HepG2 (cell line): ENCODE data around the gene TET3. TPM values are rescaled to one million over a fixed set of nuclear protein-coding genes. Genes with fewer than 3 reads are reported as not detected.

Experiments
- HNRNPLL ChIP-seq: fragments of 200-400 bp; formaldehyde crosslinking; IDR thresholded peaks from 2 replicates; pipeline ENCODE4 v1.6.1; 2017; ENCODE audit warnings: mild to moderate bottlenecking, low read depth, low read length; ENCODE audit not compliant: poor library complexity, severe bottlenecking
- IKZF1 ChIP-seq: fragments of 450-650 bp; IDR thresholded peaks from 2 replicates; pipeline ENCODE4 v1.7.1; 2016
- SYNCRIP ChIP-seq: fragments of 200-400 bp; formaldehyde crosslinking; IDR thresholded peaks from 2 replicates; pipeline ENCODE4 v1.6.1; 2018; ENCODE audit warnings: mild to moderate bottlenecking, low read depth, low read length; ENCODE audit not compliant: insufficient read depth
- TCF12 ChIP-seq, 2 experiments: fragments of 450-650 bp in 1 of 2; sonication (generic) in 1 of 2; formaldehyde crosslinking in 1 of 2; IDR thresholded peaks; 2 replicates each; pipeline versions ENCODE4 v1.6.1 to v1.8.0; 2017 to 2022; ENCODE audit warnings: antibody characterized with exemption in 1 of 2, mild to moderate bottlenecking in 1 of 2, missing genetic modification reagents in 1 of 2, moderate library complexity in 1 of 2
- ZNF34 ChIP-seq: sonication (generic); formaldehyde crosslinking; IDR thresholded peaks from 2 replicates; pipeline ENCODE4 v1.4.0; 2020; ENCODE audit warnings: mild to moderate bottlenecking, missing genetic modification reagents, borderline replicate concordance
- polyA plus RNA-seq, 8 experiments: library from polyadenylated mRNA; depleted of rRNA in 3 of 8; stranded (reverse) in 7 of 8; unstranded in 1 of 8; fragments of >200 nt; fragmentation: Illumina TruSeq in 4 of 8; extraction: Trizol in 4 of 8; gene quantifications; 2 replicates each; pipeline versions ENCODE4 v1.2.1 to v1.2.3, GENCODE V29; 2011 to 2016; ENCODE audit warnings: low read depth in 4 of 8, missing spikeins in 1 of 8, mixed read lengths in 1 of 8; ENCODE audit not compliant: insufficient read depth in 1 of 8
- total RNA-seq, 5 experiments: library from RNA; depleted of rRNA; stranded (reverse); fragments of >200 nt; fragmentation: Illumina TruSeq; extraction: Trizol; gene quantifications; 2 replicates each; pipeline ENCODE4 v1.2.3, GENCODE V29; 2016; ENCODE audit warnings: low read depth in 1 of 5
- TF ChIP-seq, protein P1 (sequence below): sonication (generic); formaldehyde crosslinking; IDR thresholded peaks from 2 replicates; pipeline ENCODE4 v1.4.0; 2020; ENCODE audit warnings: missing genetic modification reagents, borderline replicate concordance
- TF ChIP-seq, protein P2 (sequence below): sonication (generic); formaldehyde crosslinking; IDR thresholded peaks from 2 replicates; pipeline ENCODE4 v1.4.0; 2020; ENCODE audit warnings: missing genetic modification reagents, borderline replicate concordance
- TF ChIP-seq, protein P3 (sequence below): sonication (generic); formaldehyde crosslinking; IDR thresholded peaks from 2 replicates; pipeline ENCODE4 v1.5.0; 2020; ENCODE audit warnings: mild to moderate bottlenecking, missing genetic modification reagents, borderline replicate concordance
- TF ChIP-seq, protein P4 (sequence below): IDR thresholded peaks from 2 replicates; pipeline ENCODE4 v1.4.0; 2020; ENCODE audit warnings: mild to moderate bottlenecking, missing genetic modification reagents

The TET3 gene
- total and polyA plus RNA-seq, 2 of the 13 experiments (the other 11 are each of a cell fraction or from before 2014, with no cell fraction given), result 4.3 to 6.8 TPM

DNA sequence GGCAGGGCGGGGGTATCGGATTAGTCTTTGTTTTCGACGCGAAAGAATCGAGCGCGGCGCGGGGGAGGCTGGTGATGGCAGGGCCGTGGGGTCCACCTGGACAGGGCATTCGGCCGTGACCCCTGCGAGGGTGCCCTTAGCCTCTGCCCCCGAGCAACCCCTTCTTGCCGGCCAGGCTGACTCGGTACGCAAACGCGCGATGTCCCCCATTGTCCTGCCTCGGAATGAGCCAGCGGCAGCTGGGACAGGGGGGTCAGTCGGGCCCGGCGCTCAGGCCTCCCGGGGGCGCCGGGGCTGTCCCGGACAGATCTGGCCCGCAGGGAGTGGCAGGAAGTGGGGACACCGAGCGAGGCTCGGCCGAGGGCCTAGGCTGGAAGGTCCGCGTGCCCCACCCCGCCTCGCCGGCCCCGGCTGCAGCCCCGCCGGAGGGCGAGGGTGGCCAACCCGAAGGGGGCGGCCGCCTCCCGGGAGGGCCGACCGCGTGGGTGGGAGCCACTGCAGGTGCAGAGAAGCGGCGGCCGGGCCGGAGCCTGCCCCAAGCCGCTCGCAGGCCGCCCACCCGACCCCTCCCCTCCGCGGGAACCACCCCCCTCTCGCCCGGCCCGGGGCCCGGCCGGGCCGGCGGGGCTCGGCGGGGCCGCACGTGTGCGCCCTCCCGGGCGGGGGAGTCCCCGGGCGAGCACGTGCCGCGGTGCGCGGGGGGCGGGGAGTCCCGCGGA, at the start of gene TET3 (continued):
- TF ChIP-seq HNRNPLL (peak; percentile 36), SYNCRIP (no peak), IKZF1 (no peak), ZNF34 (CRISPR knock-in tag) (peak; percentile 52; the same call in 1 of the 2 replicates), TCF12 (IDR thresholded peaks at IDR 0.05) (no peak), TCF12 (CRISPR knock-in tag; IDR thresholded peaks at IDR 0.05) (0 out of 2 replicates have a peak, but pooled peaks have one; percentile 18)
- TF ChIP-seq, protein P1, sequence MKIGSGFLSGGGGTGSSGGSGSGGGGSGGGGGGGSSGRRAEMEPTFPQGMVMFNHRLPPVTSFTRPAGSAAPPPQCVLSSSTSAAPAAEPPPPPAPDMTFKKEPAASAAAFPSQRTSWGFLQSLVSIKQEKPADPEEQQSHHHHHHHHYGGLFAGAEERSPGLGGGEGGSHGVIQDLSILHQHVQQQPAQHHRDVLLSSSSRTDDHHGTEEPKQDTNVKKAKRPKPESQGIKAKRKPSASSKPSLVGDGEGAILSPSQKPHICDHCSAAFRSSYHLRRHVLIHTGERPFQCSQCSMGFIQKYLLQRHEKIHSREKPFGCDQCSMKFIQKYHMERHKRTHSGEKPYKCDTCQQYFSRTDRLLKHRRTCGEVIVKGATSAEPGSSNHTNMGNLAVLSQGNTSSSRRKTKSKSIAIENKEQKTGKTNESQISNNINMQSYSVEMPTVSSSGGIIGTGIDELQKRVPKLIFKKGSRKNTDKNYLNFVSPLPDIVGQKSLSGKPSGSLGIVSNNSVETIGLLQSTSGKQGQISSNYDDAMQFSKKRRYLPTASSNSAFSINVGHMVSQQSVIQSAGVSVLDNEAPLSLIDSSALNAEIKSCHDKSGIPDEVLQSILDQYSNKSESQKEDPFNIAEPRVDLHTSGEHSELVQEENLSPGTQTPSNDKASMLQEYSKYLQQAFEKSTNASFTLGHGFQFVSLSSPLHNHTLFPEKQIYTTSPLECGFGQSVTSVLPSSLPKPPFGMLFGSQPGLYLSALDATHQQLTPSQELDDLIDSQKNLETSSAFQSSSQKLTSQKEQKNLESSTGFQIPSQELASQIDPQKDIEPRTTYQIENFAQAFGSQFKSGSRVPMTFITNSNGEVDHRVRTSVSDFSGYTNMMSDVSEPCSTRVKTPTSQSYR (CRISPR knock-in tag), result 0 out of 2 replicates have a peak, but pooled peaks have one; percentile 9
- TF ChIP-seq, protein P2, sequence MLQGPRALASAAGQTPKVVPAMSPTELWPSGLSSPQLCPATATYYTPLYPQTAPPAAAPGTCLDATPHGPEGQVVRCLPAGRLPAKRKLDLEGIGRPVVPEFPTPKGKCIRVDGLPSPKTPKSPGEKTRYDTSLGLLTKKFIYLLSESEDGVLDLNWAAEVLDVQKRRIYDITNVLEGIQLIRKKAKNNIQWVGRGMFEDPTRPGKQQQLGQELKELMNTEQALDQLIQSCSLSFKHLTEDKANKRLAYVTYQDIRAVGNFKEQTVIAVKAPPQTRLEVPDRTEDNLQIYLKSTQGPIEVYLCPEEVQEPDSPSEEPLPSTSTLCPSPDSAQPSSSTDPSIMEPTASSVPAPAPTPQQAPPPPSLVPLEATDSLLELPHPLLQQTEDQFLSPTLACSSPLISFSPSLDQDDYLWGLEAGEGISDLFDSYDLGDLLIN (CRISPR knock-in tag), result peak; percentile 66; the same call in 1 of the 2 replicates
- TF ChIP-seq, protein P3, sequence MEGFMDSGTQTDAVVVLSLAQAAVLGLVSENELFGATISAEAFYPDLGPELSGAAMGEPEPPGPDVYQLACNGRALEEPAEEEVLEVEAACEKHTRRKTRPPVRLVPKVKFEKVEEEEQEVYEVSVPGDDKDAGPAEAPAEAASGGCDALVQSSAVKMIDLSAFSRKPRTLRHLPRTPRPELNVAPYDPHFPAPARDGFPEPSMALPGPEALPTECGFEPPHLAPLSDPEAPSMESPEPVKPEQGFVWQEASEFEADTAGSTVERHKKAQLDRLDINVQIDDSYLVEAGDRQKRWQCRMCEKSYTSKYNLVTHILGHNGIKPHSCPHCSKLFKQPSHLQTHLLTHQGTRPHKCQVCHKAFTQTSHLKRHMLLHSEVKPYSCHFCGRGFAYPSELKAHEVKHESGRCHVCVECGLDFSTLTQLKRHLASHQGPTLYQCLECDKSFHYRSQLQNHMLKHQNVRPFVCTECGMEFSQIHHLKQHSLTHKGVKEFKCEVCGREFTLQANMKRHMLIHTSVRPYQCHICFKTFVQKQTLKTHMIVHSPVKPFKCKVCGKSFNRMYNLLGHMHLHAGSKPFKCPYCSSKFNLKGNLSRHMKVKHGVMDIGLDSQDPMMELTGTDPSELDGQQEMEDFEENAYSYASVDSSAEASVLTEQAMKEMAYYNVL (CRISPR knock-in tag), result 0 out of 2 replicates have a peak, but pooled peaks have one; percentile 37
- TF ChIP-seq, protein P4, sequence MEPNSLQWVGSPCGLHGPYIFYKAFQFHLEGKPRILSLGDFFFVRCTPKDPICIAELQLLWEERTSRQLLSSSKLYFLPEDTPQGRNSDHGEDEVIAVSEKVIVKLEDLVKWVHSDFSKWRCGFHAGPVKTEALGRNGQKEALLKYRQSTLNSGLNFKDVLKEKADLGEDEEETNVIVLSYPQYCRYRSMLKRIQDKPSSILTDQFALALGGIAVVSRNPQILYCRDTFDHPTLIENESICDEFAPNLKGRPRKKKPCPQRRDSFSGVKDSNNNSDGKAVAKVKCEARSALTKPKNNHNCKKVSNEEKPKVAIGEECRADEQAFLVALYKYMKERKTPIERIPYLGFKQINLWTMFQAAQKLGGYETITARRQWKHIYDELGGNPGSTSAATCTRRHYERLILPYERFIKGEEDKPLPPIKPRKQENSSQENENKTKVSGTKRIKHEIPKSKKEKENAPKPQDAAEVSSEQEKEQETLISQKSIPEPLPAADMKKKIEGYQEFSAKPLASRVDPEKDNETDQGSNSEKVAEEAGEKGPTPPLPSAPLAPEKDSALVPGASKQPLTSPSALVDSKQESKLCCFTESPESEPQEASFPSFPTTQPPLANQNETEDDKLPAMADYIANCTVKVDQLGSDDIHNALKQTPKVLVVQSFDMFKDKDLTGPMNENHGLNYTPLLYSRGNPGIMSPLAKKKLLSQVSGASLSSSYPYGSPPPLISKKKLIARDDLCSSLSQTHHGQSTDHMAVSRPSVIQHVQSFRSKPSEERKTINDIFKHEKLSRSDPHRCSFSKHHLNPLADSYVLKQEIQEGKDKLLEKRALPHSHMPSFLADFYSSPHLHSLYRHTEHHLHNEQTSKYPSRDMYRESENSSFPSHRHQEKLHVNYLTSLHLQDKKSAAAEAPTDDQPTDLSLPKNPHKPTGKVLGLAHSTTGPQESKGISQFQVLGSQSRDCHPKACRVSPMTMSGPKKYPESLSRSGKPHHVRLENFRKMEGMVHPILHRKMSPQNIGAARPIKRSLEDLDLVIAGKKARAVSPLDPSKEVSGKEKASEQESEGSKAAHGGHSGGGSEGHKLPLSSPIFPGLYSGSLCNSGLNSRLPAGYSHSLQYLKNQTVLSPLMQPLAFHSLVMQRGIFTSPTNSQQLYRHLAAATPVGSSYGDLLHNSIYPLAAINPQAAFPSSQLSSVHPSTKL (CRISPR knock-in tag), result no peak
